ENCODE data around the gene FAM110C.
"Not testable (repeated sequence)": the region's sequence is repeated elsewhere in the genome, so short reads cannot be mapped to it uniquely, and the experiment has no call there.

FAM110C gene

GRCh38 chr2:42788-43187, 3.5 kb downstream of the FAM110C start:
- no peak for DNase-seq (ENCODE audit: low spot score)

- no peak for DNase-seq (ENCODE audit: low spot score)
Observed at GRCh38 chr2:40465-40864, 5.8 kb downstream of the FAM110C start.

DNA sequence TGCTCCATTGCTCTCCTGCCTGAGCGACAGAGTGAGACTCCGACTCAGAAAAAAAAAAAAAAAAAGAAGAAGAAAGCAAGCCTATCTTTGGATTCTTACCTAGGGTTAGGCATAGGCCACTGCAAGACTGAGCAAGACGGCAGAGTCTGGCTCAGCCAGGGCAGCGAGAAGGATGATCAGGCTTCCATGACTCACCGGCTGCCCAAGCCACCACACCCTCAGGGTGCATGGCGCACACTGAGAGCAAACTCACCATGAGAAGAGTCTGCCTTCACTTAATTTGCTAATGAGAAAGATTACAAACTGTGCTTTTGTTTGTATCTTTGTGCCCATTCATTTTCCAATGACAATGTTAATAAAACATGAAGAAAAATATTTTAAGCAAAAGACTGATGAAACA, 8.2 kb downstream of the FAM110C start:
- DNase-seq (ENCODE audit: low spot score): no peak

DNA sequence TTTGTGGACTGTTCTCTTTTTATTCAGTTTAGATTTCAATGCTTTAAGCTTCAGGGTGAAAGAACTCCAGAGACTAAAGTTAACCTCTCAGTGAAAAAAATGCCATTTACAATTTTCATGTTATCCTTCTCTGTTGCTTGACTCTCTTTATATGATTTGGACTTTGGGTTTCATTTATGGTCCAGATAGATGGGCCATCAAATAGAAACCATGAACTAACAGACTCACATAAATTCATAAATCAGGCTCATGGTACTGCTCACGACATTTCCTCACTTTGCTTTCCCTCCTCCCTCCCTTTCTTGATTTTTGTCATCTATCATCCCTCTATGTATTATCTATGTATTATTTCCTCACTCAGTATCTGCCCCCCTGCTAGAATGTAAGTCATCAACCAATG, 10.0 kb downstream of the FAM110C start:
- no peak for DNase-seq (ENCODE audit: low spot score)

- no peak for DNase-seq (ENCODE audit: low spot score)
Observed at GRCh38 chr2:35852-36251, 10.5 kb downstream of the FAM110C start.

GRCh38 chr2:33620-34019, 12.7 kb downstream of the FAM110C start:
- no peak for DNase-seq (ENCODE audit: low spot score)

- no peak for DNase-seq (ENCODE audit: low spot score)
Observed at GRCh38 chr2:32068-32467, 14.2 kb downstream of the FAM110C start.

DNA sequence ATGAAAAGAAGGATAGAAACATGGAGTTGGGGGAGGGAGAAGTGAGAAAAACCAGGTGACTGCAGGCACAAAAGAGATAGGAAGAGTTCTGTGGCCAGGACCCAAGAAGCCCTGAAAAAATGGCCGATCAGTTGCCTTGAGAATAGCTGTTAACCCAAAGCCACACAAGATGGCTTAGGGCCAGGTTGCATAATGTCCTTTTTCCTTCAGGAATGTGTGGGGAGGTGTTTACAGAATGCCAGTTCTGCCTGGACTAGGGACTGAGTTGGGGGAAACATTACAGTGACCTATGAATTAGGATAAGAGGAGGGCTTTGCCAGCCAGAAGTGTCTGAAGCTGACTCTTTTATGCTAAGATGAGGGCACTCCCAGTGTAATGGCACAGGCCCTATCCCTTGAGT, 17.1 kb downstream of the FAM110C start:
- DNase-seq (ENCODE audit: low spot score): no peak

DNA sequence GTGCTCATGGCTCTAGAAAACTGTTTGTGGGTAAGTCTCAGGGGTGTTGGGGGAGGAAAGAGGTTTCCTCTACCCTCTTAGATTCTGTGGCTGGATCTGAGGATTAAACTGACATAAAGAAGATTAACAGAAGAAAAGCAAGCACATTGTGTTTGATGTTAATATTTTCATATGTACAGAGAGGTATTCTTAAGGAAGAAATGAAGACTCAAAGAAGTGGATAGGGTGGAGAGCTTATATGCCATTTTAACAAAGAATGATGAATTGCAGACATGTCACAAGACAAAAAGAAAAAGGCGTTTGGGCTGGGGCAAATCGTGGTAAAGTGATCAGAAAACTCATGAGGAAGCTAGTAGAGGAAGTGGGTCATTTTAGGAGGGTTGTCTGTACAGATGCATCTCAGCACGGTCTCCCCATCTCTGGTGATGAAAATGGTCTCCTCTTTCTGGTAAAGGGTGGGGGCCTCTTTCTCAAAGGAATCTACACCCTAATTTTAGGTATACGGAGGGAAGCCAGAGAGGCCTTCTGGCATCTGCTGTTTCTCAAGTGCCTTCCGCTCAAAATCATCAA, 17.8 kb downstream of the FAM110C start:
- no peak for DNase-seq (ENCODE audit: low spot score)

DNA sequence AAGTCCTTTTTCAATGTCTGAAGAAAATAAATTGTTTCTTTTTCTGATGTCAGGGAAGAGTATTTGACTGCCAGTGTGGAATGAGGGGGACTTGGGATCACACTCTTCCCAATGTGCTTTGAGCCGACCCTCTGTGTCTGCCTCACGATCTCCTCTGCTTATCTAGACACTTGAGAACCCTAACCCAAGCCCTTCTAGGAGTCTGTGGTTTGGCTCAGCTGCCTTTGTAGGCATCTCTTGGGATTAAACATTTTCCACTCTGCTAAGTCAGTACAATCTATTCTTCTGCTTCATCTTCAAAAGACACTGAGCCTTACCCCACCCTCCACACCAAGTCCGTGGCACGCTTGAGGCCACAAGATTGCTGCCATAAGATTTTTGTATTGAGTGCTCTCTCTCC, 19.4 kb downstream of the FAM110C start:
- no peak for DNase-seq (ENCODE audit: low spot score)

- no peak for DNase-seq (ENCODE audit: low spot score)
Observed at GRCh38 chr2:25543-25942, 20.8 kb downstream of the FAM110C start.

GRCh38 chr2:24591-24990, 21.7 kb downstream of the FAM110C start:
- not testable (repeated sequence) for DNase-seq (ENCODE audit: low spot score)

DNA sequence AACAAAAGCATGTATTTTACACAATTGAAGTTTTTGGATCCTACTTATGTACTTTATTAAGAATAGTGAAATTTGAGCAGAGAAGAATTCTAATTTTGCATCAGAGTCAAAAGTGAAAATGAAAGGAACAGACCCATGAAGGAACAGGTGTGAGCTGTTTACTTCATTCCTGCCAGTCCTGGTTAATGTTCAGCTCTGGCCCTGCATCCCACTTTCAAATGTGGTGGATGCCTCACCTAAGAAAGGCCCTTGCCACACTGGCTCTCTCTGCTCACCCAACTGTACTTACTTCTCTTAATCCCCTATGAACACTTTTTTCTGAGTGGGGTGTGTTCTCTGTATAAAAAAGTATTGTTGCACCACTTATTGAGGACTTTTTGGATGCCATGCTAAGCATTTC, 22.2 kb downstream of the FAM110C start:
- DNase-seq (ENCODE audit: low spot score): no peak

DNA sequence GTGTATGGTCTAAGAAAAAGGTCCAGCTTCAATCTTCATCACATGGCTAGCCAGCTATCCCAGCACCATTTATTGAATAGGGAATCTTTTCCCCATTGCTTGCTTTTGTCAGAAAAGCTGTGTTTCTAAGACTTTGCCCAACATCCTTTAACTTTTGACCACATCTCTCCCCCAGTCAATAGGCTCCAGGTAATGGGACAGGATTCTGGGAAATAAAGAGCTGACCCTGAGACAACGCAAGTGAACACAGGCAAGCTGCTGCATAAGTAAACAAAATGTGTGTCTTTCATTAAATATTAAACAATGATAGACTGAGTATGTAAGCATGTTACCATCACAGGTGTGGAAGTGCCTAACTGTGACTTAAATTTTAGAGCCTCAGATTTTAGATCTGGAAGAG, 23.0 kb downstream of the FAM110C start:
- no peak for DNase-seq (ENCODE audit: low spot score)

- not testable (repeated sequence) for DNase-seq (ENCODE audit: low spot score)
Observed at GRCh38 chr2:22244-22643, 24.1 kb downstream of the FAM110C start.

GRCh38 chr2:20259-20658, 26.0 kb downstream of the FAM110C start:
- DNase-seq (ENCODE audit: low spot score): not testable (repeated sequence)

GRCh38 chr2:19505-19904, 26.8 kb downstream of the FAM110C start:
- DNase-seq (ENCODE audit: low spot score): no peak

DNA sequence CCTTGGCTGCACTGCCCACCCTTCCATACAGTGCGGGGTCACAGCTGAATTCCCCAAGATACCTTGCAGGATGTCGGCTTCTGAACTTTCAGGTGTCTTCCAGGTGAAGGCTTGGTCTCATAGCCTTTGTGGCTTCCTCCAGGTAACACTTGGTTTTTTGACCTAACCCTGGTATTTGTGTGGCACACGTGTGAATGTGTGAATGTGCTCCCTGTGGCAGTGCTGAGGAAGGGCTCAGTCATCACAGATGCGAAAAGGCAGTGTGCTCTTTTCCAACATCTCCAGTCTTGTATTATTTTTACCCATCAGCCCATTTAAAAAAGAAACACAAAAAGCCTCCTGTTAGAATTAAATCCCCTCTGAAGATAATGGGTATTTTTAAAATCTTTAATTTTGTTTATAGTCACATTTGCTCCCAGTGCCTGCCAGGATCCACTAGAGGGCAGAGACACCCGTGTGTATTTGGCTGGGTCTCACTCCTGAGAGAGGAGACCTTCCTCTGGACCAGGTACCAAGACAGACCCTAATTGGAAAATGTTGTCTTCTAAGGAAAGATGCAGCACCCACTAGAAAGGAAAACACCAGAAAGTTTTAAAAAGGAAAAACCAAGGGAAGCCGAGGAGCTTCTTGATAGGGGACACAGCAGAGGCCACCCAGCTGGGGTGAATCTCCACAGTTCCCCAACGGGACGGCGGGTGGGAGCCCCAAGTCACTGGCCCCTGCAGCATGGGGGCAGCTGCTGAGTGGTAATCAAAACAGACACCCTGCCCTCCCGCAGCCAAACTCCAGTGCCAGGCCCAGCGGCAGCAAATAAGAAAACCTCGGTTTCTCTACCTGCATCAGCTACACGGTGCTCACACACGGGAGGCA, 27.7 kb downstream of the FAM110C start:
- DNase-seq (ENCODE audit: low spot score): no peak

DNA sequence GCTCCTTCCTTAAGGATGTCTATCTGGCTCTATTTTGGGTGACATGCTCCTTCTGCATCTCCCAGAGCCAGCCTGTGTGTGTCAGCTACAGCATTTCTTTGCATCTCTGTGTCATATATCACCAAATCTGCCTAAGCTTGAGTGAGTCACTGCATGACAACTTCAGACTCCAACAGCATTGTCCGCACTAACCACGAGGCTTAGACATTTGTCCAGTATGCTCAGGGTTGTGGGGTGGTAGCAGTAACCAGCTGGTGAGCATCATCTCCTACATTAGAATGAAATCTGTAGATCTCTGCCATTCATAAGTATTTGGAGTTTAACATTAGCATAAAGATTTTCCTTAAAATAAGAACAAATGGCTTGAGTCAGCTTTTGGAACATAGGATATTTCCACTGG, 30.4 kb downstream of the FAM110C start:
- not testable (repeated sequence) for DNase-seq (ENCODE audit: low spot score)

- no peak for DNase-seq (ENCODE audit: low spot score)
Observed at GRCh38 chr2:11248-11941, 34.9 kb downstream of the FAM110C start.

DNA sequence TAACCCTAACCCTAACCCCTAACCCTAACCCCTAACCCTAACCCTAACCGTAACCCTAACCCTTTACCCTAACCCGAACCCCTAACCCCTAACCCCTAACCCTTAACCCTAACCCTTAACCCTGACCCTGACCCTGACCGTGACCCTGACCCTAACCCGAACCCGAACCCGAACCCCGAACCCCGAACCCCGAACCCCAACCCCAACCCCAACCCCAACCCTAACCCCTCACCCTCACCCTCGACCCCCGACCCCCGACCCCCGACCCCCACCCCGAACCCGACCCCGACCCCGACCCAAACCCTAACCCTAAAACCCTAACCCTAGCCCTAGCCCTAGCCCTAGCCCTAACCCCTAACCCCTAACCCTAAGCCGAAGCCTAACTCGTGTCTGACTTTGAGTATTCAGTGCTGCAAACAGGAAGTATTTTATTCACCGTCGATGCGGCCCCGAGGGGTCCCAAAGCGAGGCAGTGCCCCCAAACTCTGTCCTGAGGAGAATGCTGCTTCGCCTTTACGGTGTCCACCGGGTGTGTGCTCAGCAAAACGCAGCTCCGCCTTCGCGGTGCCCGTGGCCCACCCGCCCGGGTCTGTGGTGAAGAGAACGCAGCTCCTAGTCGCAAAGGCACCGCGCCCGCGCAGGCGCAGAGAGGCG, 36.0 kb downstream of the FAM110C start:
- no peak for DNase-seq (ENCODE audit: low spot score)

All from HuH-7.5 (cell line).